ENCODE measurements around the gene PLEKHA4. TPM values are rescaled to one million over a fixed set of nuclear protein-coding genes. Genes with fewer than 3 reads are reported as not detected.

Gene PLEKHA4
- total RNA-seq, 3 donors from 2014 or later, result 6.4 to 25.6 (median 22.4) TPM

- Histone ChIP-seq H3K4me3 (no peak overlapping the region), H3K9me3 (no peaks in the 10 kb centered on the region), H3K36me3 (no peaks in the 10 kb centered on the region), H3K4me1 (no peaks in the 10 kb centered on the region), H3K27me3 (no peaks in the 10 kb centered on the region), H3K27ac (no peak overlapping the region)
- TF ChIP-seq POLR2AphosphoS5 (IDR thresholded peaks at IDR 0.05) (no peak), POLR2A (IDR thresholded peaks at IDR 0.05) (no peak), CTCF (IDR thresholded peaks at IDR 0.05) (peak in 1 of 3 donors; percentile 15)
- no peak for DNase-seq (ENCODE audit: low spot score in 2 of 2)
- intact Hi-C loops (cut with DNase I; ENCODE audit: low total_unique reads), result no loop called here
Measured at GRCh38 chr19:48844472-48844871, 23.9 kb downstream of the PLEKHA4 start.

DNA sequence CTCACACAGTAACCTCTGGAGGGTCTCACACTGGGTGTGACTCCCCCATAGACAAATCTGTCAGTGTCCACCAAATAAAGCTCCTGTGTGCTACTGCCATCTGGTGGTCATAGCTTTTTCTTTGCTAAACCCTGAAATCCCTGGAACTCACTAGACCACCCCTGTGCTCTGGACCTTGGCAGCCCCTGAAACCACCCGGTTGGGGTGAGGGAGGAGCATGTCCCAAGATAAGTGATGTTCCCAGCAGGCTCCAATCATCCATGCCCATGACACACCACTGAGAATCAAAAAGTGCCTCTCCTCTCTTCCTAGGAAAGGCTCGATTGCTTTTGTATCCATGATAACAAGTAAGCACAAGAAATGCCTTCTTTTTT lies 25.6 kb downstream of the PLEKHA4 start:
- Histone ChIP-seq H3K27ac (no peak overlapping the region), H3K4me1 (no peaks in the 10 kb centered on the region), H3K27me3 (no peaks in the 10 kb centered on the region), H3K9me3 (no peaks in the 10 kb centered on the region), H3K4me3 (no peak overlapping the region), H3K36me3 (no peaks in the 10 kb centered on the region)
- TF ChIP-seq POLR2A (IDR thresholded peaks at IDR 0.05) (no peak), CTCF (IDR thresholded peaks at IDR 0.05) (peak; percentile 46 to 74 (median 66)), POLR2AphosphoS5 (IDR thresholded peaks at IDR 0.05) (no peak)
- no peak for DNase-seq (ENCODE audit: low spot score in 2 of 2)
- intact Hi-C loops (cut with DNase I; ENCODE audit: low total_unique reads), result no loop called here

DNA sequence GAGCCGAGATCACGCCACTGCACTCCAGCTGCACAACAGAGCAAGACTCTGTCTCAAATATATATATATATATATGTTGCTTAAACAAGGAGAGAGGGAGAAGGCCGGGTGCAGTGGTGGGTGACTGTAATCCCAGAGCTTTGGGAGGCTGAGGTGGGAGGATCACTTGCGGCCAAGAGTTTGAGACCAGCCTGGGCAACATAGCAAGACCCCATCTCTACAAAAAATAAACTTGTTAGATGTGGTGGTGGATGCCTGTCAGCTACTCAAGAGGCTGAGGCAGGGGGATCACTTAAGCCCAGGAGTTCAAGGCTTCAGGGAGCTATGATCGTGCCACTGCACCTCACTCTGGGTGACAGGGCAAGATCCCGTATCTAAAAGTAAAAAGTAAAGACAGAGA lies 26.8 kb downstream of the PLEKHA4 start:
- intact Hi-C loops (cut with DNase I; ENCODE audit: low total_unique reads), result no loop called here
- TF ChIP-seq CTCF (IDR thresholded peaks at IDR 0.05) (no peak), POLR2AphosphoS5 (IDR thresholded peaks at IDR 0.05) (no peak), POLR2A (IDR thresholded peaks at IDR 0.05) (no peak)
- H3K9me3 ChIP-seq, result no peaks in the 10 kb centered on the region
- H3K36me3 ChIP-seq, result no peaks in the 10 kb centered on the region
- no peak overlapping the region for H3K27ac ChIP-seq
- DNase-seq (ENCODE audit: low spot score in 2 of 2), result no peak
- H3K27me3 ChIP-seq, result no peaks in the 10 kb centered on the region
- H3K4me1 ChIP-seq, result no peaks in the 10 kb centered on the region
- H3K4me3 ChIP-seq, result no peak overlapping the region

DNA sequence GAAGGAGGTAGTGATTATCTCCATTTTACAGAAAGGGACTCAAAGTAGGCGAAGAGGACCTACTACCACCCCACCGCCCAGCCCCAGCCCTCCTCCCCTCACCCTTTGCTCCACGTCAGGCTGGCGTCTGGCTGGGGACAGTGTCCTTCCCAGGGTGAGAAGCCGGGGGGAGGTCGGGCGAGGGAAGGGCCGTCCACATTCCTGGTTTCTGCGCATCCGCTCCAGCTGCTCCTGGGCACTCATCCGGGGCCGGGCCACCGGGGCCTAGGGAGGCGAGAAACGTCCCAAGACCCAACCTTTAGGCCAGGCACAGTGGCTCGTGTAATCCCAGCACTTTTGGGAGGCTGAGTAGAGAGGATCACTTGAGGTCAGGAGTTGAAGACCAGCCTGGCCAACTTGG lies 27.4 kb downstream of the PLEKHA4 start:
- intact Hi-C loops (cut with DNase I; ENCODE audit: low total_unique reads), result no loop called here
- Histone ChIP-seq H3K27ac (no peak overlapping the region), H3K9me3 (no peaks in the 10 kb centered on the region), H3K4me1 (no peaks in the 10 kb centered on the region), H3K36me3 (no peaks in the 10 kb centered on the region), H3K4me3 (no peak overlapping the region), H3K27me3 (no peaks in the 10 kb centered on the region)
- no peak for DNase-seq (ENCODE audit: low spot score in 2 of 2)
- TF ChIP-seq POLR2AphosphoS5 (IDR thresholded peaks at IDR 0.05), result no peak
- TF ChIP-seq POLR2A (IDR thresholded peaks at IDR 0.05), result no peak
- no peak for TF ChIP-seq CTCF (IDR thresholded peaks at IDR 0.05)

- Histone ChIP-seq H3K9me3 (no peaks in the 10 kb centered on the region), H3K27ac (peak overlapping the region; percentile 88 to 91), H3K4me3 (no peak overlapping the region), H3K36me3 (no peaks in the 10 kb centered on the region), H3K27me3 (no peaks in the 10 kb centered on the region), H3K4me1 (no peaks in the 10 kb centered on the region)
- no peak for DNase-seq (ENCODE audit: low spot score in 2 of 2)
- intact Hi-C loops (cut with DNase I; ENCODE audit: low total_unique reads), result no loop called here
- no peak for TF ChIP-seq POLR2A (IDR thresholded peaks at IDR 0.05)
Measured at GRCh38 chr19:48837687-48838086, 30.7 kb downstream of the PLEKHA4 start.

GRCh38 chr19:48837051-48837524 lies 31.3 kb downstream of the PLEKHA4 start:
- intact Hi-C loops (cut with DNase I; ENCODE audit: low total_unique reads), result no loop called here
- peak; percentile 65 to 86 for DNase-seq (ENCODE audit: low spot score in 2 of 2)
- Histone ChIP-seq H3K4me3 (peak overlapping the region; percentile 41 to 69 (median 52)), H3K27ac (peak overlapping the region; percentile 88 to 91), H3K27me3 (no peaks in the 10 kb centered on the region), H3K4me1 (no peaks in the 10 kb centered on the region), H3K36me3 (no peaks in the 10 kb centered on the region), H3K9me3 (no peaks in the 10 kb centered on the region)
- peak in 1 of 3 donors; percentile 53 for TF ChIP-seq POLR2AphosphoS5 (IDR thresholded peaks at IDR 0.05)
- TF ChIP-seq CTCF (IDR thresholded peaks at IDR 0.05), result no peak

Measured in breast epithelium (tissue), 4 donors.